Right renal pelvis (tissue), 4 donors: ENCODE data around the gene SRPK2. TPM values are rescaled to one million over a fixed set of nuclear protein-coding genes. Genes with fewer than 3 reads are reported as not detected.
"Not testable (repeated sequence)": the region's sequence is repeated elsewhere in the genome, so short reads cannot be mapped to it uniquely, and the experiment has no call there.

Experiments used
- DNase-seq, 4 donors: peaks; one replicate each; pipeline ENCODE4 v3.0.0-alpha.2; 2013; ENCODE audit warnings: low read depth in 4 of 4, low spot score in 3 of 4, missing footprints in 1 of 4
- polyA plus RNA-seq, 4 donors: library from polyadenylated mRNA; unstranded; fragments of 120-200 nt; gene quantifications; one replicate each; pipeline ENCODE4 v1.2.1, GENCODE V29; 2013; ENCODE audit not compliant: insufficient read length in 4 of 4

SRPK2 gene
- polyA plus RNA-seq, 4 donors = 44.4 to 63.9 (median 59.5) TPM

- no peak for DNase-seq
Observed at GRCh38 chr7:105345003-105345402, 43.7 kb downstream of the SRPK2 start.

GRCh38 chr7:105339404-105340323, 49.1 kb downstream of the SRPK2 start:
- DNase-seq = no peak

- no peak for DNase-seq
Observed at GRCh38 chr7:105337529-105337928, 51.2 kb downstream of the SRPK2 start.

- DNase-seq = no peak
Observed at GRCh38 chr7:105336009-105336408, 52.7 kb downstream of the SRPK2 start.

GRCh38 chr7:105332661-105333060, 56.1 kb downstream of the SRPK2 start:
- DNase-seq = not testable (repeated sequence)

- no peak for DNase-seq
Observed at GRCh38 chr7:105330526-105330925, 58.2 kb downstream of the SRPK2 start.

GRCh38 chr7:105327201-105327600, 61.5 kb downstream of the SRPK2 start:
- no peak for DNase-seq

GRCh38 chr7:105325216-105325904, 63.4 kb downstream of the SRPK2 start:
- no peak for DNase-seq

GRCh38 chr7:105324606-105325005, 64.1 kb downstream of the SRPK2 start:
- DNase-seq = not testable (repeated sequence)

- DNase-seq = no peak
Observed at GRCh38 chr7:105323366-105323765, 65.4 kb downstream of the SRPK2 start.

- DNase-seq = no peak
Observed at GRCh38 chr7:105322655-105323277, 66.0 kb downstream of the SRPK2 start.

- DNase-seq = no peak
Observed at GRCh38 chr7:105321754-105322455, 66.8 kb downstream of the SRPK2 start.

GRCh38 chr7:105320896-105321295, 67.8 kb downstream of the SRPK2 start:
- no peak for DNase-seq

- DNase-seq = no peak
Observed at GRCh38 chr7:105319578-105319977, 69.1 kb downstream of the SRPK2 start.

GRCh38 chr7:105316578-105317344, 72.0 kb downstream of the SRPK2 start:
- no peak for DNase-seq

GRCh38 chr7:105315357-105315756, 73.4 kb downstream of the SRPK2 start:
- DNase-seq = no peak

GRCh38 chr7:105309235-105310169, 79.2 kb downstream of the SRPK2 start:
- no peak for DNase-seq

- no peak for DNase-seq
Observed at GRCh38 chr7:105307163-105307672, 81.5 kb downstream of the SRPK2 start.

- no peak for DNase-seq
Observed at GRCh38 chr7:105306298-105306748, 82.4 kb downstream of the SRPK2 start.
